Superior temporal gyrus (tissue), 1 donor: ENCODE data around the gene EFHC1.

Source experiments
- DNase-seq: peaks from one replicate; pipeline ENCODE4 v3.0.0-alpha.2; 2016; ENCODE audit errors: extremely low spot score

Gene EFHC1

GRCh38 chr6:52518279-52518945, 98.3 kb downstream of the EFHC1 start:
- no peak for DNase-seq

GRCh38 chr6:52519618-52520017, 99.5 kb downstream of the EFHC1 start:
- DNase-seq = no peak

DNA sequence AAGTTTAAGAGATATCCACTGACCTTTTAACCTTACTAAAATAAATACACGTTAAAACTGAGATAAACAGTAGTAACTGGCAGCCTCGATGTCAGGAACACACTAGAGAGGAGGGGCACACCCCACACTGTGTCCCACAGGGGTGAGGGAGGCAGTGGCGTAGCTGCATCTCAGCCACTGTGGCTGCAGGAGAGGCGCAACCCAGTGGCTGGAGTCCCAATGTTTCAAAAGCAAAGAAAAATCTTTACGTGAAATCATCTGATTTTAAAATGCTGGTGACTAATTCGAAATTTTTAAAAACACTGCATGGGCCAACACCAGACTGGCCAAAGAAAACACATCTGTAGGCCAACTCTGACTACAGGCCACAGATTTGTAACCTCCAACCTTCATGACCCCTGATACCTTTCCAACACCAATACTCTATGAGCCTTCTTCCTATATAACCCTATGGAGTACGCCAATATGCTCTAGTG, 102.0 kb downstream of the EFHC1 start:
- no peak for DNase-seq

DNA sequence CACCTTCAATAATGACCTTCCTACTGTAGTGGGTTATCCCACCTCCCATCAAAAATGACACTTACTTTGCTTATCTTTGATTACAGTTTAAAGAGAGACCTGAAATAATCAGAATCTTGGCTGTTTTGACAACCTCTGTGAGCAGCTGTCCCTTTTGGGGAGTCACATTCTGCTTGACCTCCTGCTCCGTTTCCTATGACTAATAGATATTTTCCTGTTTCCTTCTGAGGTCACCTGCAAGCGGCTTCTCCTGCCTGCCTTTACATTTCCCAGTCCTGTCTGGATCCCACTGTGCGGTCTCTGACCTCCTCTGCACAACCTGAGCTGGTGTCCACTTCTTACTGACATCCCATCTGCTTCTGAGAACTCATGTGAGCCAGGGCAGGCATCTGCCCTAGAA, 102.5 kb downstream of the EFHC1 start:
- DNase-seq = no peak

- no peak for DNase-seq
Measured at GRCh38 chr6:52523378-52524142, 103.4 kb downstream of the EFHC1 start.

DNA sequence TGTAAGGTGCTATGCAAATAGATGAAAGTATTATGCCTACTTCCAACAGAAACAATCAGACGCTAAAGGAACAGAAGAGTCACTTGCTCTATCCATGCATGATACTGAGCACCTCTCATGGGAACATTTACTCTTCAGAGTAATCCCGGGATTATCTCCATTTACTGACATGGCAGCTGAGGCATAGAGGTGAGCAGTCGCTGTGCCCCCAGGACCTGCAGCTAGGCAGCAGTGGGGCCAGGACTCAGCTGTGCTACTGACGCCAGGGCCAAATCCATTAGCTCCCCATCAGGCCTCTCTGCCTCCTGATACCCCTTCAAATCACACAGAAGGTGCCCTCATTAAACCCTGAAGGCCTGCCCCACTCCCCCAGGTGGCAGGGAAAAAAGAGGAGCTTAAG, 104.8 kb downstream of the EFHC1 start:
- DNase-seq = no peak

GRCh38 chr6:52526634-52527033, 106.5 kb downstream of the EFHC1 start:
- no peak for DNase-seq

DNA sequence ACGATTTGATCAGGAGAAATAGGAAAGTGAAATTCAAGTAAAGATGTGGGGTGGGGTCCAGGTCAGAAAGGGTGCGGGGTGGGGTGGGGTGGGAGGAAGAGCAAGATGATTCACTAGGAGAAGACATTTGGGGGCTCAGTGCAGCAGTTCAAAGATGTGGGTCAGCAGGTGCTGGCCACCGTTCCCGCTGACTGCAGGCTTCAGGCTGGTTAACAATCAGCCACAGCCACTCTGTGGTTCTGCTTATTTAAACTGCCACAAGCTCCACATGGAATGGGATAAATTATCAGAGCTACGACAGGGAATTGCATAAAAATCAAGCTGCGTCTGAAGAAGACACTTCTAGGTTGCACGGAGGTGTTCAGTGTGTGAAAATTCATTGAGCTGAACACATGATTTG, 107.3 kb downstream of the EFHC1 start:
- DNase-seq = no peak

GRCh38 chr6:52529311-52529710, 109.2 kb downstream of the EFHC1 start:
- no peak for DNase-seq

GRCh38 chr6:52530351-52530750, 110.2 kb downstream of the EFHC1 start:
- DNase-seq = no peak

DNA sequence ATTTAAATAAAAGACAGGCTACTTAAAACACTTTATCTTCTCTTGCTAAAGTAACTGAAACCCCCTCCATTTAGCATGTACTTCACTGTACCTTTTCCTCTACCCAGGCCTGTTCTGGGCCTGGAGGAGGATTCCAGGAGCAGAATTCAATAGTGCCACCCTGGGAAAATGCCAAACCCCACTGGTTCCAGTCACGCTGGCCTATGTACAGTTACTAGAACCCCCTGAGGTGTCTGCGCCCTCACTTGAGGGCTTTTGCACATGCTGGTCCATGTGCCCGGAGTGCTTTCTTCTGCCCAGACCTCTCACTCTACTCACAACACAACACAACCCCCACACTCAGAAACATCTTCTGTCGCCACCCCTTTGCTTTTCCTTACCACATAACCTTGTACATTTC, 111.3 kb downstream of the EFHC1 start:
- DNase-seq = no peak

DNA sequence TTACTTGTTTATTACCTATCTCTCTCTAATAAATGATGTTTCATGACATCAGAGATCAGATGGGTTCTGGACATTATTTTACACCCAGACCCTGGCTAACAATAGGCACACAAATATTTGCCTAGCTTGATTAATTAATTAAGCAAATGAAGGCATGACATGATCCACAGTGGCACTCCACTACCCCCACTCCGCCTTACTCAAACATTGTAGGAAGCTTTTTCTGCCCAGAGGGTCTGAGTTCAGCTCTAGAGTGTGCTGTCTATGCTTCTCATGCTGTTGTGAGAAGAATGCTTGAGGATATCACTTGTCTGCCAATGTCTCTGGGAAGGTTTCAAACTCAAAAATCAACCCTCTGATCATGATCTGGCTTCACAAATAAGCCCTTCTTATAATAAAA, 111.7 kb downstream of the EFHC1 start:
- no peak for DNase-seq

DNA sequence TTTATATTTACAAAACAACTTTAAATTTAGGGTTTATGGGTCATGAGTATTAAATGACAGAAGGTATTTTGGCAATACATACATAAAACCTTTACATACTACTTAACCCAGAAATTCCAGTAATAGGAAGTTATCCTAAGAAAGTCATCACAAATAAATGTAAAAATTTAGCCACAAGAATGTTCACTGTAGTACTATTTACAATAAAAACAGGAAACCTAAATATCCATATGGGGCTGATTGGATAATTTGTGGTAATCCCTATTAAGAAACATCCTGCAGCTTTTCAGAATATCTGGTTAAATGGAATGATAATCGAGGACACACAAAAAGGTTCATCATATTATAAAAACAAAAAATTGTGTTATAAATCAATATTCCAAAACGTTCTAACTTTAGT, 112.3 kb downstream of the EFHC1 start:
- DNase-seq = no peak

GRCh38 chr6:52533491-52533890, 113.3 kb downstream of the EFHC1 start:
- DNase-seq = no peak

GRCh38 chr6:52534363-52534762, 114.2 kb downstream of the EFHC1 start:
- no peak for DNase-seq

GRCh38 chr6:52534966-52535390, 114.8 kb downstream of the EFHC1 start:
- no peak for DNase-seq

GRCh38 chr6:52535711-52536423, 115.7 kb downstream of the EFHC1 start:
- no peak for DNase-seq

DNA sequence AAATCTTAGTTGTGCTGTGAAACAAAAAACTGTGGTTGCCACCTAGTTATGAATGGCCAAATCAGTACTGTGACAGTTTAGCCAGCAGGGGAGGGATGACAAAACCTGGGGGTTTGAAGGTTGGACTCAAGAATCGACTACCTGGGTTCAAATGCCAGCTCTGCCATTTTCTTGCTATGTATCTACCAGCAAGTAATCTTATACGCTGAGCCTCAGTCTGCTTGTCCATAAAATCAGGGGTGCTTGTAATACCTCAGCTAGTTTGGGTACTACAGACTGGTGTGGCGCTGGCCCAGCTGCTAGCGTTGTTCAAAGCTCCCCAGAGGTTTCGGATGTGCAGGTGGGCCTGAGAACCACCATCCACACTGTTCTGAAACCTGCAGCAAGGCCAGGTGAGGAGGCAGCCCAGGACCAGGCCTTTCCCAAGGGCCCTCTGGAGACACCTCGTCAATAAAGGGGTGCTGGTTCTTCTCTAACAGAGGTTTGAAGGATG, 116.3 kb downstream of the EFHC1 start:
- DNase-seq = no peak

- no peak for DNase-seq
Measured at GRCh38 chr6:52537001-52537753, 117.0 kb downstream of the EFHC1 start.

- no peak for DNase-seq
Measured at GRCh38 chr6:52538252-52538900, 118.2 kb downstream of the EFHC1 start.

DNA sequence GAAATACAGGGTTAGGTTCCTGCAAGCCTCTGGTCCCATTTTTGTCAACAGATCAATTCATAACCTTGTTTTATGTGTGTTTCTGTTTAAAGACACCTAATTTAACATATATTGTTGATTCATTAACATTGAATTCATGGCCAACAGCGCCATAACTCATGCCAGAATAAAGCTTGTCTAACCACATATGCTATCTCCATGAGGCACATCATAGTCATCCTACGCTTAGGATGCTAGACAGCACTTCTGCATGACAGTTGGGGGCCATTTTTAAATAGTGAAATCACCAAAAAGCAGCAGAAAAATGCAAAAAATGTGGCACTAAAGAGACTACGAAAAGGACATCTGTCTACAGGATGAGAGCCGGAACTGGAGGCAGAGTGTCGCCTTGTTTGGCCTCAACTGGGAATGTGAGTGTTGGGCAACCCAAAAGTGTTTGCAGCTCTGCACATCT, 118.8 kb downstream of the EFHC1 start:
- no peak for DNase-seq
